Endothelial cell of umbilical vein (primary cell): ENCODE measurements around the gene NUP62. TPM values are rescaled to one million over a fixed set of nuclear protein-coding genes. Genes with fewer than 3 reads are reported as not detected.

Experiments
- BruUV-seq: library from RNA; stranded (reverse); fragments of 400-500 nt; replicated peaks from 2 replicates; lab custom pipeline; 2021; lab: Mats Ljungman, UMichigan
- CTCF ChIA-PET: fragments of 300-600, 350-600 bp; sonication (Branson Sonifier 250); formaldehyde crosslinking; loops from one replicate; lab custom pipeline; 2021; ENCODE audit warnings: antibody characterized with exemption, inconsistent platforms; lab: Charles Lee
- POLR2A ChIA-PET: fragments of 300-600, 350-600 bp; sonication (Branson Sonifier 250); formaldehyde crosslinking; loops from one replicate; lab custom pipeline; 2021; ENCODE audit warnings: antibody characterized with exemption, inconsistent platforms; lab: Charles Lee
- DNase-seq: peaks from one replicate; pipeline ENCODE4 v3.0.0-alpha.2; 2011; ENCODE audit warnings: low read depth, low spot score
- FAIRE-seq: peaks from 2 replicates; lab custom pipeline; 2011; peaks lifted over from hg19 to GRCh38; lab: Jason Lieb, UNC
- H2AFZ ChIP-seq: 2 replicates; pipeline ENCODE4 v1.6.0; 2012; ENCODE audit warnings: low read depth, low read length, control low read depth, inconsistent platforms
- H3K27ac ChIP-seq: 2 replicates; pipeline ENCODE4 v1.5.1; 2011; ENCODE audit warnings: low read depth, mild to moderate bottlenecking, control low read depth, low read length, moderate library complexity; ENCODE audit not compliant: insufficient read depth
- H3K27me3 ChIP-seq, 2 experiments: 2 replicates each; pipeline versions ENCODE4 v1.6.0 to v1.6.1; 2011; ENCODE audit warnings: low read length in 2 of 2, mixed read lengths in 1 of 2; ENCODE audit not compliant: control insufficient read depth in 2 of 2, insufficient read depth in 2 of 2
- H3K36me3 ChIP-seq, 2 experiments: 2 replicates in 1 of 2; 3 replicates in 1 of 2; pipeline ENCODE4 v1.5.1; 2011; ENCODE audit warnings: low read length in 2 of 2, mild to moderate bottlenecking in 1 of 2, moderate library complexity in 1 of 2; ENCODE audit not compliant: control insufficient read depth in 2 of 2, insufficient read depth in 2 of 2; ENCODE audit errors: extremely low read depth in 1 of 2
- H3K4me1 ChIP-seq: 3 replicates; pipeline ENCODE4 v1.5.1; 2011; ENCODE audit warnings: mild to moderate bottlenecking, low read length; ENCODE audit not compliant: control insufficient read depth, insufficient read depth; ENCODE audit errors: extremely low read depth
- H3K4me2 ChIP-seq: 2 replicates; pipeline ENCODE4 v1.6.1; 2011; ENCODE audit warnings: low read length, control low read depth, mixed read lengths; ENCODE audit not compliant: insufficient read depth
- H3K4me3 ChIP-seq, 3 experiments: fragments of 200-600 bp in 1 of 3; sonication (generic), shearing (Covaris generic) in 1 of 3; replicated peaks in 1 of 3; 2 replicates each; pipeline ENCODE4 v1.5.1; 2011 to 2016; ENCODE audit warnings: control low read depth in 3 of 3, low read length in 3 of 3, mild to moderate bottlenecking in 2 of 3, inconsistent platforms in 1 of 3, low read depth in 1 of 3, moderate library complexity in 1 of 3; ENCODE audit not compliant: insufficient read depth in 1 of 3
- H3K79me2 ChIP-seq: 2 replicates; pipeline ENCODE4 v1.6.0; 2012; ENCODE audit warnings: low read length, inconsistent platforms; ENCODE audit not compliant: control insufficient read depth, insufficient read depth
- H3K9ac ChIP-seq: replicated peaks from 2 replicates; pipeline ENCODE3; 2011; ENCODE audit warnings: low read length, control low read depth; ENCODE audit not compliant: insufficient read depth; ENCODE audit errors: extremely low read depth
- H3K9me1 ChIP-seq: replicated peaks from 3 replicates; pipeline ENCODE4 v1.6.0; 2011; ENCODE audit warnings: mild to moderate bottlenecking, low read length; ENCODE audit not compliant: control insufficient read depth, insufficient read depth; ENCODE audit errors: extremely low read depth
- H3K9me3 ChIP-seq: replicated peaks from 2 replicates; pipeline ENCODE4 v1.5.1; 2012; ENCODE audit warnings: low read length, inconsistent platforms; ENCODE audit not compliant: control insufficient read depth, insufficient read depth
- H4K20me1 ChIP-seq: replicated peaks from 2 replicates; pipeline ENCODE3; 2011; ENCODE audit warnings: mild to moderate bottlenecking, low read length; ENCODE audit not compliant: control insufficient read depth, insufficient read depth; ENCODE audit errors: extremely low read depth
- EZH2 ChIP-seq: IDR thresholded peaks from 2 replicates; pipeline ENCODE4 v1.6.1; 2012; ENCODE audit warnings: borderline replicate concordance, low read depth, mild to moderate bottlenecking, moderate library complexity, low read length, inconsistent platforms; ENCODE audit not compliant: severe bottlenecking
- FOS ChIP-seq: IDR thresholded peaks from 2 replicates; pipeline ENCODE4 v1.6.1; 2011; ENCODE audit warnings: mild to moderate bottlenecking, low read length, moderate library complexity, borderline replicate concordance; ENCODE audit not compliant: insufficient read depth
- GATA2 ChIP-seq: IDR thresholded peaks from 2 replicates; pipeline ENCODE4 v1.7.0; 2011; ENCODE audit warnings: low read depth, mild to moderate bottlenecking, moderate library complexity, mixed read lengths, low read length; ENCODE audit not compliant: insufficient read length, insufficient read depth
- JUN ChIP-seq: IDR thresholded peaks from 2 replicates; pipeline ENCODE4 v1.6.1; 2011; ENCODE audit warnings: borderline replicate concordance, low read depth; ENCODE audit not compliant: insufficient read length, insufficient read depth
- MYC ChIP-seq: IDR thresholded peaks from one replicate; pipeline ENCODE4 v1.6.1; 2011; ENCODE audit warnings: mild to moderate bottlenecking, low read depth, low read length
- POLR2A ChIP-seq: IDR thresholded peaks from 2 replicates; pipeline ENCODE4 v1.6.1; 2012; ENCODE audit warnings: low read depth, mild to moderate bottlenecking, control low read depth, low read length
- POLR2AphosphoS5 ChIP-seq: IDR thresholded peaks from 2 replicates; pipeline ENCODE4 v1.6.1; 2012; ENCODE audit warnings: low read depth, mild to moderate bottlenecking, control low read depth, low read length, moderate library complexity; ENCODE audit not compliant: insufficient read depth
- dilution Hi-C: fragments of 300-500 bp; cut with MboI; formaldehyde crosslinking; loops from one replicate; pipeline ENCODE4 v1.15.0; 2019; ENCODE audit warnings: low sequenced_read_pairs; ENCODE audit not compliant: extremely low pct_ligation_motif_present
- intact Hi-C: fragments of 100-400 bp; cut with micrococcal nuclease; formaldehyde crosslinking; loops from one replicate; pipeline ENCODE4 v1.10.0; 2022
- polyA plus RNA-seq, 4 experiments: library from polyadenylated mRNA; depleted of rRNA in 3 of 4; stranded (reverse) in 3 of 4; unstranded in 1 of 4; fragments of >200 nt; gene quantifications; 2 replicates each; pipeline versions ENCODE4 v1.2.1 to v1.2.3, GENCODE V29; 2011 to 2012; ENCODE audit warnings: missing spikeins in 1 of 4
- total RNA-seq: library from RNA; stranded (reverse); gene quantifications from 2 replicates; pipeline ENCODE4 v1.2.3, GENCODE V29; 2021
- TF ChIP-seq, protein P1 (sequence below): IDR thresholded peaks from 2 replicates; pipeline ENCODE4 v1.6.1; 2011; ENCODE audit not compliant: insufficient read depth, insufficient read length
- TF ChIP-seq, protein P2 (sequence below), 2 donors: IDR thresholded peaks; 1 replicate in 1 of 2; 2 replicates in 1 of 2; pipeline ENCODE4 v1.5.1; 2011; ENCODE audit warnings: low read length in 2 of 2, mild to moderate bottlenecking in 2 of 2, moderate library complexity in 2 of 2, control low read depth in 1 of 2, inconsistent platforms in 1 of 2, low read depth in 1 of 2; ENCODE audit not compliant: insufficient read depth in 1 of 2; ENCODE audit errors: extremely low read depth in 1 of 2

Gene NUP62
- total and polyA plus RNA-seq, 2 donors (not counting 3 experiments of a cell fraction or from before 2014, with no cell fraction given): 32.0 to 93.7 TPM

DNA sequence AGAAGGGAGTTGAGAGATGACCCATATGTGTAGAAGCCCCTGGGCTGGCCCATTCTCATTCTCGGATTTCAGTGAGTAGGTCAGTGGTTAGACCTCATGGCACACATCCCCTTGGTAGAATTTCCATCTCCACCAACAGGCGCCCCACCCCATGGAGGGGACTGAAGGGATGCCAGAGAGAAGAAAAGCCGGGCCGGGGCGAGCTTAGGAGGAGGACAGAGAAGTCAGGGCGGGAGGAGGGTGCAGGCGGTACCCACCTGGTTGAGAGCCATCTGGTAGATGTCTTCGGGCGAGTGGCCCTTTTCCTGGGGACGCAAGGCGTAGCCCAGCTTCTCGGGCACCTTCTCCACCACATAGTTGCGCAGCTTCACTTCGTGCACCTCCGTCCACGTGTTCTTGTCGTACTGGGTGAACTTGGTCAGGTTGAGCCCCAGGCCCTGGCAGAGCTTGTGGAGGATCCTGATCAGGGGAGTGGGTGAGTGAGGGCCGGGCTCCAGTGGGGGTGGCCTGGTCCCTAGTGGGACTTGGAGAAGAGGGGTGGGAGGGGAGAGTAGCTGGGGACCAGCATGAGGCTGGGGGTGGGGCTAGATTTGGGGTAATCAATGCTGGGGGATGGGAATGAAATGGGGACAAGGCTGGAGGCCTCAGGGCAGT, 35.2 kb downstream of the NUP62 start:
- no peak overlapping the region for H3K4me2 ChIP-seq
- FAIRE-seq (no peak), DNase-seq (no peak)
- H3K9ac ChIP-seq: no peak overlapping the region
- H3K79me2 ChIP-seq: no peaks in the 10 kb centered on the region
- TF ChIP-seq, protein P1, sequence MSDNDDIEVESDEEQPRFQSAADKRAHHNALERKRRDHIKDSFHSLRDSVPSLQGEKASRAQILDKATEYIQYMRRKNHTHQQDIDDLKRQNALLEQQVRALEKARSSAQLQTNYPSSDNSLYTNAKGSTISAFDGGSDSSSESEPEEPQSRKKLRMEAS: no peak
- TF ChIP-seq GATA2 (no peak), FOS (no peak), MYC (no peak), EZH2 (no peak), POLR2AphosphoS5 (no peak), JUN (no peak), POLR2A (no peak)
- TF ChIP-seq, protein P2, sequence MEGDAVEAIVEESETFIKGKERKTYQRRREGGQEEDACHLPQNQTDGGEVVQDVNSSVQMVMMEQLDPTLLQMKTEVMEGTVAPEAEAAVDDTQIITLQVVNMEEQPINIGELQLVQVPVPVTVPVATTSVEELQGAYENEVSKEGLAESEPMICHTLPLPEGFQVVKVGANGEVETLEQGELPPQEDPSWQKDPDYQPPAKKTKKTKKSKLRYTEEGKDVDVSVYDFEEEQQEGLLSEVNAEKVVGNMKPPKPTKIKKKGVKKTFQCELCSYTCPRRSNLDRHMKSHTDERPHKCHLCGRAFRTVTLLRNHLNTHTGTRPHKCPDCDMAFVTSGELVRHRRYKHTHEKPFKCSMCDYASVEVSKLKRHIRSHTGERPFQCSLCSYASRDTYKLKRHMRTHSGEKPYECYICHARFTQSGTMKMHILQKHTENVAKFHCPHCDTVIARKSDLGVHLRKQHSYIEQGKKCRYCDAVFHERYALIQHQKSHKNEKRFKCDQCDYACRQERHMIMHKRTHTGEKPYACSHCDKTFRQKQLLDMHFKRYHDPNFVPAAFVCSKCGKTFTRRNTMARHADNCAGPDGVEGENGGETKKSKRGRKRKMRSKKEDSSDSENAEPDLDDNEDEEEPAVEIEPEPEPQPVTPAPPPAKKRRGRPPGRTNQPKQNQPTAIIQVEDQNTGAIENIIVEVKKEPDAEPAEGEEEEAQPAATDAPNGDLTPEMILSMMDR (IDR thresholded peaks at IDR 0.05; ENCODE audit: extremely low read depth in 1 of 2, insufficient read depth in 1 of 2, low read depth in 1 of 2, low read length in 2 of 2): no peak
- no peaks in the 10 kb centered on the region for H3K9me3 ChIP-seq
- intact Hi-C loops: no loop called here
- dilution Hi-C loops: no loop called here
- H3K9me1 ChIP-seq: no peaks in the 10 kb centered on the region
- no peak overlapping the region for H3K27ac ChIP-seq
- H2AFZ ChIP-seq: no peak overlapping the region
- ChIA-PET CTCF (interaction anchor here (0.6 kb wide), 1 partner anchor 34 kb away, joined by 3 read pairs; no protein-coding TSS in a partner anchor), POLR2A (no interaction called here)
- no peaks in the 10 kb centered on the region for H4K20me1 ChIP-seq
- H3K4me1 ChIP-seq: peaks cover 16% of the 10 kb centered on the region
- no peak overlapping the region for H3K4me3 ChIP-seq
- BruUV-seq: no TSS peak
- no peaks in the 10 kb centered on the region for H3K27me3 ChIP-seq
- no peaks in the 10 kb centered on the region for H3K36me3 ChIP-seq
